Activated CD4-positive, alpha-beta T cell treated with anti-CD3 and anti-CD28 coated beads, Interleukin-2, Interleukin-6, amounts not matched to agents 100 ng/mL and 50 ng/mL, durations not matched to agents 16 hours and 8 hours (primary cell): ENCODE data around the gene PHYKPL.

Experiments
- DNase-seq: peaks from one replicate; pipeline ENCODE4 v3.0.0-alpha.2; 2020

Gene PHYKPL

GRCh38 chr5:178180141-178180863 is 52.3 kb downstream of the PHYKPL start:
- no peak for DNase-seq

DNA sequence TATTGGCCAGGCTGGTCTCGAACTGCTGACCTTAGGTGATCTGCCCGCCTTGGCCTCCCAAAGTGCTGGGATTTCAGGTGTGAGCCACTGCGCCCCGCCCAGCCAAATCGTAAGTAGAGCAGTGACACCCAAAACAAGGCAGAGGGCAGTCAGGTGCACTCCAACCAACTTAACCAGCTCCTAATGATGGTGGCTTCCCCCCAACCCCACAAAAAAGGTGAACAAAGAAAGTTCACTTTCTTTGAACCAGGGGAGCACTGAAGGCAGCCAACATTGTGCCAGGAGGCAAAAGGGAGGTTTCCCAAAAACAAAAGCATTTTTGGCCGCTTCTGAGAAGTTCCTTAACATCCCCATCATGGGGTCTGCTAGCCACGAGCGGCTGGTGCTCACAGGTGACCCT is 55.0 kb downstream of the PHYKPL start:
- DNase-seq, result no peak

GRCh38 chr5:178176791-178177190 is 55.8 kb downstream of the PHYKPL start:
- DNase-seq, result no peak

- no peak for DNase-seq
Measured at GRCh38 chr5:178174456-178174855, 58.1 kb downstream of the PHYKPL start.

DNA sequence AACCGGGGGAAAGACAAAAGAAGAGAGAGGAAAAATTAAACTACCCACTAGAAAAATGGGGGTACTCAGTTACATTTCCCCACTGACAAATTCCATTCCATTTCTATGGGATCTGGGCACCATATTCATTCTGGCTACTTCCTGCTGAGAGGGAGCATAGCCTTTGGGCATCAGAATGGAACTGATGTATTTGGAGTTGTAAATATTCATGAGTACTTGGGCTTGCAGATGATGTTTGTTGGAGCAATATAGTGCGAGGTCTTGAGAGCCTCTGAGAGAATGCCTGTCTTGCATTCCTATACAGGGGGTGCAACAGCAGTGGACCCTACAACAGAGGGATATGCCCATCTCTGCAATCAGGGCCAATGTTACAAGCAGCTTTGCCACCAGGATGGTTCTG is 62.1 kb downstream of the PHYKPL start:
- DNase-seq, result no peak

DNA sequence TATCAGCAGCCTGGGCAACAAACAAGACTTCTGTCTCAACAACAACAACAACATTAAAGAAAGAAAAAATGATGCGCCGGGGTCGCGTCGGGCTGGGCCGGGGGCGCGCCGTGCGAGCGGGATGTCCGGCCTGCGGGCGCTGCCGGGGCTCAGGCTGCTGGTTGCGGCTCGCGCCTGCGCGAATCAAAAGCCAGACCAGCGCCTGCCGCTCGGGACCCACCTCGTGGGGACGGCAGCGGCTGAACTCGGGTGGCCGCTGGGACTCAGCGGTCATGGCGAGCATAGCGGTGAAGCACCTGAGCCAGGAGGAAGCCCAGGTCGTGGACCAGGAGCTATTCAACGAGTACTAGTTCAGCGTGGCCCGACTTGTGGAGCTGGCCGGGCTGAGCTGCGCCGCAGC is 67.0 kb downstream of the PHYKPL start:
- DNase-seq, result no peak

DNA sequence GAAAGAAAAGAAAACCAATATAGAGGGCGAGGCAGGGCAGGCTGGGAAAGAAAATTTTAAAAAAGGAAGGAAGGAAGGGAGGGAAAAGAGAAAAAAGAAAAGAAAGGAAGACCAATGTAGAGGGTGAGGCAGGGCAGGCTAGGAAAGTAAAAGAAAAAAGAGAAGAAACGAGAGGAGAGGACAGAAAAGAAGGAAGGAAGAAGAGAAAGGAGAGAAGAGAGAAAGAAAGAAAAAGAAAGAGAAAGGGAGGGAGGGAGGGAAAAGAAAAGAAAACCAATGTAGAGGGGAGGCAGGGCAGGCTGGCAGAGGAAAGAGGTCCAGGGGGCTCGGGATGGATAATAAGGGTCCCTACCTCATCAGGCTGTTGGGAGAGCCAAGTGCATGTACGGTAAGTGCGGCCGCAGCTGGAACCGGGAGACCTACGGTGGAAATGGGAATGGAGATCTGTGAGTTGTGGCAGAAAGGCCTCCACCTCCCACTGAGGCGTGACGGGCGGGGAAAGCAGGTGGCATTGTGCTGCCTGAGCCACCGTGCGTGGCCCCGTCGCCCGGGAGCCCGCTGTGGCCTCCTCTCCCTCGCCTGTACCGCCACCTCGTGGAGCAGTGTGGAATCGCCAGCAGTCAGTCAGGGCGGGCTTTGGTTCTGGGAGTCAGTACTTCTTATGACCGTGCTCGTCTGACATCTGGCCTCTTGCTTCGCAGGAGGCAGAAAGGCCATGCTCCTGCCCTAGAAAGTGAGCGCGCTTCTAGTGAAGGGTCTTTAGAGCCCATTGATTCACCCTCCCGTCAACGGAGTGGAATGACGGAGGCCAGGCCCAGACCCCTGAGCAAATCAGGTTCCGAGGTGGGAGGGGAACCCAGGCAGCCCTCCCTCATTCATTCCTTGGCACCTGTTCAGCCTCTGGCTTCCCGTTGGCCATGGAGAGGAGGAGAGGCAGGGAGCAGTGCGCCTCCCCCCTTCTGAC is 68.5 kb downstream of the PHYKPL start:
- DNase-seq, result peak; percentile 93

GRCh38 chr5:178162481-178162880 is 70.1 kb downstream of the PHYKPL start:
- no peak for DNase-seq

DNA sequence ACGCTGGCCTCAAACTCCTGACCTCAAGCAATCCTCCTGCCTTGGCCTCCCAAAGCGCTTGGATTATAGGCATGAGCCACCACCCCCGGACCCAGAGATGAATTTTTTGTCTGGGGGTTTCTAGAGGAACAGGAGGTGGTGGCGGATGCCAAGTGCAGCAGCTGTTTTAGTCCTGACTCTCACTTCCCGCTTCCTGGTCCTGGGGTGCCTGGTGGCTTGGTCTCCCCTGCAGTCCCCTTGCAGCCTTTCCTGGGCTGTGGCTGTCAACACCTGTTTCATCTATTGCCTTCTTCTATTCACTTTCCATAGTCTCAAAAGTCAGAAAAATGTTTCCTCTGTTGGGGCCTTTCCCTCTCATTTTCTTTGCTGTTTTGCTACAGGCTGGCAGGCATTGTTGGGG is 72.4 kb downstream of the PHYKPL start:
- no peak for DNase-seq
